AG09309 (cell line): ENCODE measurements around the gene ARHGEF37.

Experiments used
- DNase-seq: peaks from one replicate; pipeline ENCODE4 v3.0.0-alpha.2; 2010; ENCODE audit warnings: low read depth
- H3K4me3 ChIP-seq: 2 replicates; pipeline ENCODE4 v1.5.1; 2011; ENCODE audit warnings: mild to moderate bottlenecking, low read depth, low read length, moderate library complexity; ENCODE audit not compliant: control insufficient read depth
- CTCF ChIP-seq: IDR thresholded peaks from 2 replicates; pipeline ENCODE4 v1.5.1; 2011; ENCODE audit warnings: mild to moderate bottlenecking, low read depth, low read length, inconsistent platforms; ENCODE audit not compliant: insufficient read depth, control insufficient read depth; ENCODE audit errors: missing control alignments

The ARHGEF37 gene

GRCh38 chr5:149551227-149552037, 29.9 kb upstream of the ARHGEF37 start, which contains the start of gene CSNK1A1:
Gene CSNK1A1, minus strand, starts transcription at chr5:149551439. Its CDS starts 475 bp downstream, at chr5:149550964.
- H3K4me3 ChIP-seq: peak within 1 kb of the TSS; percentile 91
- peak; percentile 82 for TF ChIP-seq CTCF
- DNase-seq: peak; percentile 92

DNA sequence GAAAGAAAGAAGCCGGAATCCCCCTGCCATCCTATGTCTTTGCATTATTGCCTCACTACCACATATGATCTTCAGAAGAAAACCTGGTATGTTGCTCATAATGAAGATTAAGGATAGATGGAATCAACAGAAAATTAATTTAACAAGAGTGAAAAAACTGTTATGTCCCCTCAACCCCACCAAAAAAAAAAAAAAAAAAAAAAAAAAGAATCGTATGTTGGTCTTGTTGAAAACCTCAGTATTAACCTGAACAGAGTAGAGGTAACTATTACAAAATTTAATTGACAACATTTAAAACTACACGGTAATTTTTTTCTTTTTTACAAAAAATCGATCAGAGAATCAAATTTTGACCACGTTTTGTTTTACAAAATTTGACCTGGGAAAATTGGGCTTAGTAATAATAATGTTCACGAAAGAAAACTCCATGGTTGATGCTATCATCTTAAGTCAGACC, 29.2 kb upstream of the ARHGEF37 start:
- no peak for DNase-seq
- TF ChIP-seq CTCF: no peak
- peak overlapping the region; percentile 91 for H3K4me3 ChIP-seq

DNA sequence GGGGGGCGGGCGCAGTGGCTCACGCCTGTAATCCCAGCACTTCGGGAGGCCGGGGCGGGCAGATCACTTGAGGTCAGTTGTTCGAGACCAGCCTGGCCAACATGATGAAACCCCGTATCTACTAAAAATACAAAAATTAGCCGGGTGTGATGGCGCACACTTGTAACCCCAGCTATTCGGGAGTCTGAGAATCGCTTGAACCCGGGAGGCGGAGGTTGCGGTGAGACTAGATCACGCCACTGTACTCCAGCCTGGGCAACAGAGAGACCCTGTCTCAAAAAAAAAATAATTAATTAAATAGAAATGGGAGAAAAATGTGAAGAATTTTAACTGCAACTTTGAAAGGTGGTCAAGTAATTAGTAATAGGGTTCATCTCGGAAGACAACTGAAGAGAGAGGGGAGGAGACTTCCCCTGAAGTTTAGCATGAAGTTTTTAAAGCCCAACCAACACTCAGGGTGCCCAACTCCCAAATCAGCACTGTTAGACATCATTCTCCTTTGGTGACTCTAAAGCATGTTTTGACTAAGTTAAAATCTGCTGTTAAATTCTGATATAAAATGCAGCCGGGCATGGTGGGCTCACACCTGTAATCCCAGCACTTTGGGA, 28.6 kb upstream of the ARHGEF37 start:
- no peak for TF ChIP-seq CTCF
- no peak for DNase-seq
- no peak overlapping the region for H3K4me3 ChIP-seq

DNA sequence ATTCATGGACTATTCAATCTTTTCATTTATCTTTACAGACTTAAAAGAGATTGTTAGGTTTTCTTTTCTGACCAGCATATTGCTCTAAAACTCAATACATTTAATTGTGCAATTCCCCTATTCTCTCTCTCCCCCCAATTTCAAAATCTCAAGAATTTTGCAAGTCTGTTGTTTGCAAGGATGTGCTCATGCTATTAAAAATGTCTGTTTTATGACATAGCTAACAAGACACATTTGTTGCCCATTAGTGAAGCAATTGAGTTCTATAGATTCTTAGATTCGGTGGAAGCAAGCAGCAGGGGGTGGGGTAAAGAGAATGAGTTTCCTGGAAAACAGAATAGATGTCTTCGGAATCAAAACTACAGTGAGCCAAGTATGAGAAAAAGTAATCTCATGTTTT, 21.6 kb upstream of the ARHGEF37 start:
- TF ChIP-seq CTCF: no peak
- no peak overlapping the region for H3K4me3 ChIP-seq
- DNase-seq: peak; percentile 76

DNA sequence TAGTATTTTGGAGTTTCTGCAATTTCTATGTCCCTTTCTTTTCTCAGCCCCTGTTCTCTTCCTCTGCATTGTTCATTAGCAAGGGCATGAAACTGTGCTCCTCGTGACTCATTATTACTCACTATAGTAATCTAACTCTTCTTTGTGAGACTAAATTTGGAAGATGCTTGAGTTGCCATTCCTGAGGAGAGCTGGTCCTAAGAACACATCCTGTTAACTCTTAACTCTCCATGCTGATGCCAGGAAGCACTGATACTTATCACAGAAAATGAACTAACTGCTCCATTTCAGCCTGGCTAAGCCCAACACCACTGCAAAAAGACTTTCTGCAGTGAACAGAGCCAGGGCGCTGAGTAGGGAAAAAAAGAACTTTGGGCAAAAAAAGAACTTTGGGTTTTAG, 19.4 kb upstream of the ARHGEF37 start:
- no peak for TF ChIP-seq CTCF
- DNase-seq: peak; percentile 85
- H3K4me3 ChIP-seq: no peak overlapping the region

DNA sequence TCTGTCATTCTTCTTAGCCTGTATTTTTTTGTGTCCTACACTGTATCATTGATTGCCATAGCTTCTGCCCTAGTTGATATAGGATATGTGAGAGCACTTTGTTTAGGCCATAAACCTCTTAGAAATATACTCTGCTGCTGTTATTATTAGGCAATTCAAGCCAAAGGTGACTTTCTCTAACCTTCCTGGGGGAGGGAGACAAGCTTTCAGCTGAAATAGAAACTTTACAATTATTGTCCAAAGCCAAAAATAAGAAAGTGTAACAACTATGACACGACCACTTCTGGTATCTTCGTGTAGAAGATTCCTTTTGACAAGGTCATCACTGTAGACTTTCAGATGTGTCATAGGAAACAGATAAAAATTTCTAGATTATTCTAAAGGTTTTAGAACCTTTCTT, 17.8 kb upstream of the ARHGEF37 start:
- H3K4me3 ChIP-seq: no peak overlapping the region

More for the DNA sequence above, 17.8 kb upstream of the ARHGEF37 start:
- TF ChIP-seq CTCF: no peak
- DNase-seq: no peak
